HepG2 (cell line): ENCODE results near the gene GHRL. TPM values are rescaled to one million over a fixed set of nuclear protein-coding genes. Genes with fewer than 3 reads are reported as not detected.
A peak's percentile ranks its signal among the peaks of the same experiment; 100 is the strongest.

Experiments
- ATAC-seq: fragments of 200-7000 bp; cut with Tn5 transposase; 3 replicates; pipeline ENCODE4 v1.9.1; 2020; ENCODE audit warnings: mild to moderate bottlenecking, moderate library complexity
- BruUV-seq: library from RNA; stranded (reverse); fragments of 400-500 nt; replicated peaks from 2 replicates; lab custom pipeline; 2021; lab: Mats Ljungman, UMichigan
- CTCF ChIA-PET: fragments of 300-600 bp; formaldehyde crosslinking; extraction: SDS; loops from one replicate; lab custom pipeline; 2021; ENCODE audit warnings: low total read pairs, inconsistent platforms, low intra/inter-chr PET ratio; lab: Yijun Ruan, JAX
- POLR2A ChIA-PET: fragments of 350-600 bp; sonication (Branson Sonifier 250); formaldehyde crosslinking; loops from one replicate; lab custom pipeline; 2020; ENCODE audit warnings: antibody characterized with exemption, inconsistent platforms; lab: Yijun Ruan, JAX
- DNase-seq: peaks from one replicate; pipeline ENCODE4 v3.0.0-alpha.2; 2015; ENCODE audit warnings: low spot score
- FAIRE-seq: peaks from 3 replicates; lab custom pipeline; 2011; peaks lifted over from hg19 to GRCh38; lab: Jason Lieb, UNC
- H2AFZ ChIP-seq: one replicate; pipeline ENCODE4 v1.6.1; 2011; ENCODE audit warnings: low read length, inconsistent platforms
- H3K27ac ChIP-seq: fragments of 300-600 bp; 3 replicates; pipeline ENCODE4 v1.8.0; 2011; ENCODE audit warnings: mixed run types, mild to moderate bottlenecking, mixed read lengths, low read length, inconsistent platforms; ENCODE audit not compliant: insufficient read depth; ENCODE audit errors: extremely low read length
- H3K27me3 ChIP-seq, 2 experiments: fragments of 200-600 bp in 1 of 2; 2 replicates in 1 of 2; 3 replicates in 1 of 2; pipeline versions ENCODE4 v1.6.0 to v1.8.0; 2011; ENCODE audit warnings: low read length in 2 of 2, mild to moderate bottlenecking in 2 of 2, moderate library complexity in 2 of 2, inconsistent platforms in 1 of 2; ENCODE audit not compliant: insufficient read depth in 2 of 2, control insufficient read depth in 1 of 2
- H3K36me3 ChIP-seq, 2 experiments: fragments of 200-600 bp in 1 of 2; replicated peaks in 1 of 2; 2 replicates in 1 of 2; 3 replicates in 1 of 2; pipeline versions ENCODE4 v1.5.1 to v1.8.0; 2011; ENCODE audit warnings: low read length in 2 of 2, inconsistent platforms in 1 of 2; ENCODE audit not compliant: insufficient read depth in 2 of 2, control insufficient read depth in 1 of 2
- H3K4me1 ChIP-seq: 2 replicates; pipeline ENCODE4 v1.5.1; 2012; ENCODE audit warnings: low read length, inconsistent platforms; ENCODE audit not compliant: insufficient read depth
- H3K4me2 ChIP-seq: 2 replicates; pipeline ENCODE4 v1.6.0; 2011; ENCODE audit warnings: low read depth, low read length, inconsistent platforms
- H3K4me3 ChIP-seq, 3 experiments: fragments of 200-600 bp in 1 of 3; sonication (generic), shearing (Covaris generic) in 1 of 3; replicated peaks in 1 of 3; 2 replicates each; pipeline ENCODE4 v1.5.1; 2011 to 2016; ENCODE audit warnings: low read length in 3 of 3, inconsistent platforms in 2 of 3, low read depth in 2 of 3, mild to moderate bottlenecking in 2 of 3, control low read depth in 1 of 3, mixed read lengths in 1 of 3; ENCODE audit not compliant: insufficient read depth in 1 of 3
- H3K79me2 ChIP-seq: one replicate; pipeline ENCODE4 v1.6.1; 2011; ENCODE audit warnings: low read length, inconsistent platforms; ENCODE audit not compliant: insufficient read depth
- H3K9ac ChIP-seq: 2 replicates; pipeline ENCODE4 v1.6.0; 2011; ENCODE audit warnings: mild to moderate bottlenecking, low read depth, low read length, inconsistent platforms; ENCODE audit not compliant: insufficient read depth
- H3K9me3 ChIP-seq: 2 replicates; pipeline ENCODE4 v1.5.1; 2012; ENCODE audit warnings: mild to moderate bottlenecking, low read length
- H4K20me1 ChIP-seq: 2 replicates; pipeline ENCODE4 v1.6.0; 2011; ENCODE audit warnings: inconsistent platforms, mild to moderate bottlenecking, low read length, moderate library complexity; ENCODE audit not compliant: insufficient read depth
- EEA1 ChIP-seq: sonication (generic); formaldehyde crosslinking; IDR thresholded peaks from 2 replicates; pipeline ENCODE4 v1.5.1; 2020; ENCODE audit warnings: mild to moderate bottlenecking, missing genetic modification reagents, borderline replicate concordance
- EED ChIP-seq: sonication (generic); formaldehyde crosslinking; IDR thresholded peaks from 2 replicates; pipeline ENCODE4 v1.5.0; 2020; ENCODE audit warnings: mild to moderate bottlenecking, missing genetic modification reagents
- SP2 ChIP-seq: sonication (generic); formaldehyde crosslinking; IDR thresholded peaks from 2 replicates; pipeline ENCODE4 v1.5.1; 2020; ENCODE audit warnings: mild to moderate bottlenecking, missing genetic modification reagents
- THYN1 ChIP-seq: sonication (generic); formaldehyde crosslinking; IDR thresholded peaks from 2 replicates; pipeline ENCODE4 v1.8.1; 2023; ENCODE audit warnings: low read depth, mild to moderate bottlenecking, moderate library complexity, missing genetic modification reagents, borderline replicate concordance
- ZNF274 ChIP-seq: sonication (generic); formaldehyde crosslinking; IDR thresholded peaks from 2 replicates; pipeline ENCODE4 v1.5.1; 2020; ENCODE audit warnings: mild to moderate bottlenecking, missing genetic modification reagents
- ZNF562 ChIP-seq: sonication (generic); formaldehyde crosslinking; IDR thresholded peaks from 2 replicates; pipeline ENCODE4 v1.8.0; 2022; ENCODE audit warnings: missing genetic modification reagents, borderline replicate concordance
- ZNF709 ChIP-seq: sonication (generic); formaldehyde crosslinking; IDR thresholded peaks from 2 replicates; pipeline ENCODE4 v1.5.0; 2020; ENCODE audit warnings: mild to moderate bottlenecking, missing genetic modification reagents
- WGBS: methylation state at CpG from one replicate; pipeline ENCODE4 v1.1.6; 2017; ENCODE audit warnings: low lambda C conversion rate; 5-methylcytosine and 5-hydroxymethylcytosine counted together
- in situ Hi-C: cut with HindIII; loops from 2 replicates; pipeline ENCODE4 v1.10.0; 2017; ENCODE audit warnings: low pct_unique_long_range_greater_than_20kb; ENCODE audit not compliant: extremely low pct_ligation_motif_present
- intact Hi-C: fragments of 100-400 bp; cut with micrococcal nuclease; formaldehyde crosslinking; loops from one replicate; pipeline ENCODE4 v1.10.0; 2022; ENCODE audit not compliant: unreplicated experiment
- polyA plus RNA-seq, 8 experiments: library from polyadenylated mRNA; depleted of rRNA in 3 of 8; stranded (reverse) in 7 of 8; unstranded in 1 of 8; fragments of >200 nt; fragmentation: Illumina TruSeq in 4 of 8; extraction: Trizol in 4 of 8; gene quantifications; 2 replicates each; pipeline versions ENCODE4 v1.2.1 to v1.2.3, GENCODE V29; 2011 to 2016; ENCODE audit warnings: low read depth in 4 of 8, missing spikeins in 1 of 8, mixed read lengths in 1 of 8; ENCODE audit not compliant: insufficient read depth in 1 of 8
- total RNA-seq, 5 experiments: library from RNA; depleted of rRNA; stranded (reverse); fragments of >200 nt; fragmentation: Illumina TruSeq; extraction: Trizol; gene quantifications; 2 replicates each; pipeline ENCODE4 v1.2.3, GENCODE V29; 2016; ENCODE audit warnings: low read depth in 1 of 5
- TF ChIP-seq, protein P1 (sequence below): sonication (generic); formaldehyde crosslinking; IDR thresholded peaks from 2 replicates; pipeline ENCODE4 v1.4.0; 2020; ENCODE audit warnings: missing genetic modification reagents, borderline replicate concordance

GHRL gene
- total and polyA plus RNA-seq, 2 of the 13 experiments (the other 11 are each of a cell fraction or from before 2014, with no cell fraction given): 0.09 TPM; not detected in 1

DNA sequence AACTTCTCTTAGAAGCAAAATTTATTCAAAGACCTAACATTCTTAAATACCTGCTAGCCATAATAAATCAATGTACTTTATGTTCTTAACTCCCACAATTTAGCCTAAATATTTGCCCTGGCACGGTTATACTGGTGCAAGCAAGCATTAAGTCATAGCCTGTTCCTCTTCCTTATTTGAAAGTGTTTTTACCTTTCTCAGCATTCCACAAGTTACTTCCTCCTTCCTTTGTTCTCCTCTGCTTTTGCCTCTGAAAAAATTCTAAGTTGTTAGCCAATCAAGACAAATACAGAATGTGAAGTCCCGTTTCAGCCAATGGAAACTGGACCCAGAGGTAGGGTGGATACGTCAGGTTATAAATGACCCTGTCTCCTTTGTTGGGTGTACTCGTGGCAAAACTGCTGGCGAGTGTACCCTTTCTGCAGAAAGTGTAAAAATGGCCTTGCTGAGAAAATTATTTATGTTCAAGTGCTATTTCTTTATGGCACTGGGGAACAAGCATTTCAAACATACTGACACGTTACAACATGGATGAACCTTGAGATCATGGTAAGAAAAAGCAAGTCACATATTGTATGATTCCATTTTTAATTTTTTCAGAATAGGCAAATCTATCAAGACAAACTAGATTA lies 47.5 kb downstream of the GHRL start:
- Histone ChIP-seq H3K36me3 (peaks cover 4 to 5% of the 10 kb centered on the region in 2 experiments; a peak in 4 of 5 replicates), H3K27me3 (no peaks in the 10 kb centered on the region; a peak in 1 of 5 replicates), H2AFZ (no peak overlapping the region), H3K27ac (no peak overlapping the region), H3K79me2 (peaks cover 15% of the 10 kb centered on the region), H3K9ac (no peak overlapping the region), H3K9me3 (peaks cover 20% of the 10 kb centered on the region), H4K20me1 (no peaks in the 10 kb centered on the region), H3K4me3 (no peak overlapping the region), H3K4me2 (no peak overlapping the region), H3K4me1 (peaks cover 10% of the 10 kb centered on the region)
- ATAC-seq: no peak
- CTCF ChIA-PET: no interaction called here
- WGBS: 96% methylated on average over 6 of the region's 6 CpGs
- TF ChIP-seq THYN1 (CRISPR knock-in tag): no peak
- TF ChIP-seq, protein P1, sequence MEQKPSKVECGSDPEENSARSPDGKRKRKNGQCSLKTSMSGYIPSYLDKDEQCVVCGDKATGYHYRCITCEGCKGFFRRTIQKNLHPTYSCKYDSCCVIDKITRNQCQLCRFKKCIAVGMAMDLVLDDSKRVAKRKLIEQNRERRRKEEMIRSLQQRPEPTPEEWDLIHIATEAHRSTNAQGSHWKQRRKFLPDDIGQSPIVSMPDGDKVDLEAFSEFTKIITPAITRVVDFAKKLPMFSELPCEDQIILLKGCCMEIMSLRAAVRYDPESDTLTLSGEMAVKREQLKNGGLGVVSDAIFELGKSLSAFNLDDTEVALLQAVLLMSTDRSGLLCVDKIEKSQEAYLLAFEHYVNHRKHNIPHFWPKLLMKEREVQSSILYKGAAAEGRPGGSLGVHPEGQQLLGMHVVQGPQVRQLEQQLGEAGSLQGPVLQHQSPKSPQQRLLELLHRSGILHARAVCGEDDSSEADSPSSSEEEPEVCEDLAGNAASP (CRISPR knock-in tag): no peak
- TF ChIP-seq EED (CRISPR knock-in tag): no peak
- no peak for TF ChIP-seq ZNF709 (CRISPR knock-in tag)
- no peak for TF ChIP-seq EEA1
- TF ChIP-seq SP2 (CRISPR knock-in tag): no peak
- no peak for TF ChIP-seq ZNF274 (CRISPR knock-in tag)
- TF ChIP-seq ZNF562 (CRISPR knock-in tag): peak; percentile 97
- intact Hi-C loops: no loop called here
- DNase-seq: no peak
- BruUV-seq: no TSS peak
- no peak for FAIRE-seq
- in situ Hi-C loops: no loop called here
- POLR2A ChIA-PET: no interaction called here
